Panc1 (cell line): ENCODE measurements around the gene BABAM2.
"Not testable (repeated sequence)": the region's sequence is repeated elsewhere in the genome, so short reads cannot be mapped to it uniquely, and the experiment has no call there.

Experiments used
- CTCF ChIP-seq: fragments of 450-650 bp; IDR thresholded peaks from 2 replicates; pipeline ENCODE4 v1.5.1; 2017; ENCODE audit warnings: mild to moderate bottlenecking
- POLR2AphosphoS5 ChIP-seq: IDR thresholded peaks from 2 replicates; pipeline ENCODE4 v1.6.1; 2012; ENCODE audit warnings: mild to moderate bottlenecking, low read depth, low read length, moderate library complexity
- TCF7L2 ChIP-seq: IDR thresholded peaks from 2 replicates; pipeline ENCODE4 v1.6.1; 2011; ENCODE audit warnings: mild to moderate bottlenecking, low read depth, low read length, inconsistent platforms

GRCh38 chr2:27882584-27882922 is 8.0 kb upstream of the BABAM2 start:
- TF ChIP-seq CTCF, POLR2AphosphoS5, TCF7L2: not testable (repeated sequence)
